ENCODE results near the gene NOS3. TPM values are rescaled to one million over a fixed set of nuclear protein-coding genes. Genes with fewer than 3 reads are reported as not detected.

The NOS3 gene
- total and polyA plus RNA-seq, 11 donors: 8.9 to 49.4 (median 17.3) TPM

DNA sequence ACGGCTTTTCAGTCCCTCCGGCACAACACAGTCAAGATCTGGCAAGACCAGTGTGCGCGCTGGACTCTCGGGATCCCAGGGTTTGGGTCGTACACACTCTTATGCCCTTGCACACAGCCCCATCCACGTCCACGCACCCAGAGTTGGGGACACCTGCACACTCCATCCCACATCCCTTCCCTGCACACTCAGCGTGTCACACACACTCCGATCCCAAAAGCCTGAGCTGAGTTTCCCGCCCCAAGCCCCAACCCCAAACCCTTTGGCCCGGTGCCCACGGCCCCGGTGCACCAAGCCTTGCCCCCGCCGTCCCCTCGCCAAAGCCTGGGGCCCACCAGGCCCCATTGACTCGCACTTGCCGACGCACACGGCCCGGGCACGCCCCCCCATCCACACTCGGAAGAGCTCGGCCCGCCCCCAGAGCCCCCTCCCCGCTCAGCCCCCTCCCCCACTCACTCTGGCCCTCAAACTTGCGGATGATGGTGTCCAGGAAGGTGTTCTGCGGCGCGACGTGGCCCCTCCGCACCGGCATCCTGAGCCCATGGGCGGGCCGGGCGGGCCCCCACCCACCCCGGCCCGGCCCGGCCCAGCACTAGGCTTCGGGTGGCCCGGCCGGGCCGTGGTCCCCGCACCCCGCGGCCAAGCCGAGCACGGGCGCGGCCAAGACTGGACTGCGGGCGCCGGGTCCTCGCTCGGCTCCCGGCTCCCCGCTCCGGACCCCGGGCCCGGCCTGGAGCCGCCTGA lies 13.3 kb upstream of the NOS3 start:
- H3K4me3 ChIP-seq: peak overlapping the region; percentile 32 to 74 (median 52)
- intact Hi-C loops (cut with DNase I): loop anchor here in 2 of 10 donors (2.0 to 10.0 kb wide), 3 partner anchors 13 to 193 kb away; no protein-coding TSS in a partner anchor
- peak overlapping the region; percentile 67 to 99 (median 88) for H3K27ac ChIP-seq
- peak in 3 of 5 donors; percentile 59 to 72 (median 66) for DNase-seq
- no peaks in the 10 kb centered on the region for H3K9me3 ChIP-seq
- 2 to 5% (median 4%) methylated on average over 24 to 62 of the region's 62 CpGs for WGBS, 4 donors
- H3K4me1 ChIP-seq: peaks cover 0 to 66% (median 31%) of the 10 kb centered on the region in 12 donors
- ATAC-seq: peak in 2 of 4 donors; percentile 2 to 20
- TF ChIP-seq POLR2A (IDR thresholded peaks at IDR 0.05) (no peak), CTCF (IDR thresholded peaks at IDR 0.05) (no peak)
- H3K36me3 ChIP-seq: no peaks in the 10 kb centered on the region
- H3K27me3 ChIP-seq: peaks cover 6 to 79% (median 21%) of the 10 kb centered on the region in 9 donors

DNA sequence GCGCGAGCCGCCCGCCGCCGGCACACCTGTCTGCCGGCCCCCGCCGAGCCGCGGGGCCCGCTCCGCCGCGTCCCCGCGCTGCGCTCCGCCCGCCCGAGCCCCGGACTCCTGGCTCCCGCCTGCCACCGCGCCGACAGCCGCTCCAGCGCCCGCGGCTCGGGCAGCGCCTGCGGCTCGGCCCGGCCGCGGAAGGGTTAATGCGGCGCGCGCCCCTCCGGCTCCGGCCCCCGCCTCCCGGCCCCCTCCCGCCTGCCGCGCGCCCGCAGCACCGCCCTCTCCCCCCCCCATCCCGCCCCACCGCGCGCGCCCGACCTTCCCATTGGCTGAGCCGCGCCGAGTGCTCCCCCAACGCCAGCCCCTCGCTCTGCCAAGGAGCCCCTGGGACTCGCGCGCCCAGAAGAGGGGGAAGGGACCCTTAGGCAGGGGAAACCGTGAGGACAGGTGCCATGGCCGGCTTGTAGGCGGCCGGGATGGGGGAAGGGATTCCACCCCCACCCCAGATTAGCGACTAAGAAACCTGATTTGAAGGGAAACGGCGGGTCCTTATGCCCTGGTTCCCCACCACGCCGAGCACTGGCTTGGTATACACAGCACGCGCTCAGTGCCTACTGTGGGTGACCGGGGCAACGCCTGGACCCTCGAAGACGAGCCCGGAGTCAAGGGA lies 12.6 kb upstream of the NOS3 start, which contains the start of gene KCNH2:
KCNH2 (minus strand) TSS at position 196 of the 664 bp plus-strand sequence. CDS start 408 bp downstream, outside the sequence.
- intact Hi-C loops (cut with DNase I): loop anchor here in 2 of 10 donors (2.0 to 10.0 kb wide), 3 partner anchors 13 to 193 kb away; no protein-coding TSS in a partner anchor
- DNase-seq (peak; percentile 69 to 87 (median 86)), ATAC-seq (peak; percentile 25 to 61 (median 50))
- Histone ChIP-seq H3K27ac (peak within 1 kb of the TSS; percentile 67 to 99 (median 89)), H3K27me3 (peaks cover 6 to 82% (median 21%) of the 10 kb centered on the region in 9 donors), H3K36me3 (no peaks in the 10 kb centered on the region), H3K4me1 (peaks cover 0 to 59% (median 29%) of the 10 kb centered on the region in 12 donors), H3K4me3 (peak within 1 kb of the TSS; percentile 32 to 74 (median 52)), H3K9me3 (no peaks in the 10 kb centered on the region)
- WGBS, 4 donors: 1 to 3% (median 1%) methylated on average over 12 to 81 of the region's 81 CpGs
- TF ChIP-seq CTCF (IDR thresholded peaks at IDR 0.05) (no peak), POLR2A (IDR thresholded peaks at IDR 0.05) (peak in 1 of 2 donors; percentile 41)

- 37 to 45% (median 40%) methylated on average over 5 to 7 of the region's 7 CpGs for WGBS, 4 donors
- H3K27me3 ChIP-seq: peaks cover 5 to 69% (median 13%) of the 10 kb centered on the region in 9 donors
- intact Hi-C loops (cut with DNase I): loop anchor here in 4 of 10 donors (2.0 to 10.0 kb wide), 3 partner anchors 15 to 195 kb away; no protein-coding TSS in a partner anchor
- no peak overlapping the region for H3K4me3 ChIP-seq
- DNase-seq: peak in 2 of 5 donors; percentile 32 to 55
- no peaks in the 10 kb centered on the region for H3K9me3 ChIP-seq
- no peaks in the 10 kb centered on the region for H3K36me3 ChIP-seq
- no peak for ATAC-seq
- peak overlapping the region in 9 of 12 donors; percentile 43 to 99 (median 70) for H3K27ac ChIP-seq
- H3K4me1 ChIP-seq: peaks cover 0 to 43% (median 19%) of the 10 kb centered on the region in 12 donors
- no peak for TF ChIP-seq CTCF (IDR thresholded peaks at IDR 0.05)
- TF ChIP-seq POLR2A (IDR thresholded peaks at IDR 0.05): no peak
These were observed 11.0 kb upstream of the NOS3 start for GRCh38 chr7:150979713-150980390.
